B cell (primary cell): Measurements from ENCODE around the gene UBL5.

ENCODE experiments used
- EZH2 ChIP-seq: IDR thresholded peaks from 2 replicates; pipeline ENCODE4 v1.6.1; 2012; ENCODE audit warnings: borderline replicate concordance, low read depth, mild to moderate bottlenecking, moderate library complexity, low read length; ENCODE audit not compliant: insufficient read depth, poor library complexity, severe bottlenecking
- TF ChIP-seq, protein P1 (sequence below): fragments of 200-600 bp; IDR thresholded peaks from one replicate; pipeline ENCODE4 v1.8.0; 2022; ENCODE audit warnings: antibody characterized with exemption, mild to moderate bottlenecking

DNA sequence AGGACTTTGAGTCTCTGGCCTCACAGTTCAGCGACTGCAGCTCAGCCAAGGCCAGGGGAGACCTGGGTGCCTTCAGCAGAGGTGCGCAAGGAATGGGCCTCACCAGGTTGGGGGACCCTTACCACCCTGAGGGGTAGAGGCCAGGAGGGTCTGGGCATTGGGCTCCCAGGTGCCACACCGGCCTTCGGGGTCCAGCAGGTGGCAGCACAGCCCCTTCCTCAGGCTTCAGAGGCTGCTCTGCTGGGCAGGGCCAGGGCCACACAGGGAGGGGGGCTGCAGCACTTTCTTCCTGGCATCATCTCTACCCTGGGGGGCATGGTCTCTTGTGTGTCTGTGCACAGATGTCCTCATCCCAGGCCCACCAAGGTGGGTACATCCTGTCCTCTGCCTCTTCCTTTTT is 20.3 kb downstream of the UBL5 start:
- TF ChIP-seq, protein P1, sequence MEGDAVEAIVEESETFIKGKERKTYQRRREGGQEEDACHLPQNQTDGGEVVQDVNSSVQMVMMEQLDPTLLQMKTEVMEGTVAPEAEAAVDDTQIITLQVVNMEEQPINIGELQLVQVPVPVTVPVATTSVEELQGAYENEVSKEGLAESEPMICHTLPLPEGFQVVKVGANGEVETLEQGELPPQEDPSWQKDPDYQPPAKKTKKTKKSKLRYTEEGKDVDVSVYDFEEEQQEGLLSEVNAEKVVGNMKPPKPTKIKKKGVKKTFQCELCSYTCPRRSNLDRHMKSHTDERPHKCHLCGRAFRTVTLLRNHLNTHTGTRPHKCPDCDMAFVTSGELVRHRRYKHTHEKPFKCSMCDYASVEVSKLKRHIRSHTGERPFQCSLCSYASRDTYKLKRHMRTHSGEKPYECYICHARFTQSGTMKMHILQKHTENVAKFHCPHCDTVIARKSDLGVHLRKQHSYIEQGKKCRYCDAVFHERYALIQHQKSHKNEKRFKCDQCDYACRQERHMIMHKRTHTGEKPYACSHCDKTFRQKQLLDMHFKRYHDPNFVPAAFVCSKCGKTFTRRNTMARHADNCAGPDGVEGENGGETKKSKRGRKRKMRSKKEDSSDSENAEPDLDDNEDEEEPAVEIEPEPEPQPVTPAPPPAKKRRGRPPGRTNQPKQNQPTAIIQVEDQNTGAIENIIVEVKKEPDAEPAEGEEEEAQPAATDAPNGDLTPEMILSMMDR = no peak
- no peak for TF ChIP-seq EZH2
